Measurements from ENCODE around the gene PAK5.

The PAK5 gene

DNA sequence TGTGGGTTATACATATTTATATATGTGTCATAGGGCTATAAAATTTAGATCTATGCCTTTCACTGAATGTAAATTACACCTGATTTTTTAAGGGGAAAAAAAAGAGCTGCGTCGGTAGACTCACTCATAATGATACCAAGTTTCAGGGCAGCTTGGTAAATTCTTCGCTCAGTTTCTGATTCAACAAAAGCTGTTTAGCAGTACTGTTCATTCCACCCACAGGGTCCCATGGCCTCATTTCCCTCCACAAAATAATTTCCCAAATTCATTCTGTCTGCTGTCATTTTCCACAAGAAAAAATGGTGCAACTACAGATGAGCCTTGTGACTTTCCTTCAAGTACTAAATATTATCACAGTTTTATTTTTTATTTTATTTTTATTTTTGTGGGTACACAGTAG lies 63.7 kb downstream of the PAK5 start:
- Histone ChIP-seq H3K4me1 (ENCODE audit: insufficient read depth, poor library complexity, severe bottlenecking) (no peaks in the 10 kb centered on the region), H3K9me3 (ENCODE audit: severe bottlenecking) (no peaks in the 10 kb centered on the region), H3K27ac (ENCODE audit: poor library complexity, severe bottlenecking) (no peak overlapping the region), H3K4me3 (ENCODE audit: severe bottlenecking) (no peak overlapping the region), H3K36me3 (ENCODE audit: low read depth) (no peaks in the 10 kb centered on the region), H3K27me3 (ENCODE audit: insufficient read depth, poor library complexity, severe bottlenecking) (no peaks in the 10 kb centered on the region)
- TF ChIP-seq, protein P1, sequence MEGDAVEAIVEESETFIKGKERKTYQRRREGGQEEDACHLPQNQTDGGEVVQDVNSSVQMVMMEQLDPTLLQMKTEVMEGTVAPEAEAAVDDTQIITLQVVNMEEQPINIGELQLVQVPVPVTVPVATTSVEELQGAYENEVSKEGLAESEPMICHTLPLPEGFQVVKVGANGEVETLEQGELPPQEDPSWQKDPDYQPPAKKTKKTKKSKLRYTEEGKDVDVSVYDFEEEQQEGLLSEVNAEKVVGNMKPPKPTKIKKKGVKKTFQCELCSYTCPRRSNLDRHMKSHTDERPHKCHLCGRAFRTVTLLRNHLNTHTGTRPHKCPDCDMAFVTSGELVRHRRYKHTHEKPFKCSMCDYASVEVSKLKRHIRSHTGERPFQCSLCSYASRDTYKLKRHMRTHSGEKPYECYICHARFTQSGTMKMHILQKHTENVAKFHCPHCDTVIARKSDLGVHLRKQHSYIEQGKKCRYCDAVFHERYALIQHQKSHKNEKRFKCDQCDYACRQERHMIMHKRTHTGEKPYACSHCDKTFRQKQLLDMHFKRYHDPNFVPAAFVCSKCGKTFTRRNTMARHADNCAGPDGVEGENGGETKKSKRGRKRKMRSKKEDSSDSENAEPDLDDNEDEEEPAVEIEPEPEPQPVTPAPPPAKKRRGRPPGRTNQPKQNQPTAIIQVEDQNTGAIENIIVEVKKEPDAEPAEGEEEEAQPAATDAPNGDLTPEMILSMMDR (IDR thresholded peaks at IDR 0.05; ENCODE audit: poor library complexity, severe bottlenecking) = no peak
- ATAC-seq (ENCODE audit: low read depth) = no peak
- no peak for DNase-seq (ENCODE audit: low spot score)

DNA sequence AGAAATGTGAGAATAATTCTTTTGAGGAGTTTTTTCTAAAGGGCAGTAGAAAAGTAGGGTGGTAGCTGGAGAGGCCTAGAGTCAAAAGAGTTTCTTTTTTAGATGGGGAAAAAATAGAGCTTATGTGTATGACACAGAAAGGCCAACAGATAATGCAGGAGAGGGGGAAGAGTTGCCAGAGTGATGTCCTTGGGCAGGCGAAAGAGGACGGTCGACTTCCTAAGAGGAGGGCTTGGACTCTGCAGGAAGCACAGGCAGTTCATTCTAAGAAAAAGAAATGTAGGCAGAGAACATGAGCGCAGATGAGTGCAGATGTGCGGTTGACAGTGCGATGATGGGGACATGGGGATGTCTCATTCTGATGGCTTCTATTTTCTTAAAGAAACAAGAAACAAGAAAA lies 68.9 kb downstream of the PAK5 start:
- DNase-seq (ENCODE audit: low spot score) = no peak
- Histone ChIP-seq H3K4me3 (ENCODE audit: severe bottlenecking) (no peak overlapping the region), H3K9me3 (ENCODE audit: severe bottlenecking) (no peaks in the 10 kb centered on the region), H3K27ac (ENCODE audit: poor library complexity, severe bottlenecking) (no peak overlapping the region), H3K4me1 (ENCODE audit: insufficient read depth, poor library complexity, severe bottlenecking) (no peaks in the 10 kb centered on the region), H3K27me3 (ENCODE audit: insufficient read depth, poor library complexity, severe bottlenecking) (no peaks in the 10 kb centered on the region), H3K36me3 (ENCODE audit: low read depth) (no peaks in the 10 kb centered on the region)
- TF ChIP-seq, protein P1 (IDR thresholded peaks at IDR 0.05; ENCODE audit: poor library complexity, severe bottlenecking) = no peak
- no peak for ATAC-seq (ENCODE audit: low read depth)

DNA sequence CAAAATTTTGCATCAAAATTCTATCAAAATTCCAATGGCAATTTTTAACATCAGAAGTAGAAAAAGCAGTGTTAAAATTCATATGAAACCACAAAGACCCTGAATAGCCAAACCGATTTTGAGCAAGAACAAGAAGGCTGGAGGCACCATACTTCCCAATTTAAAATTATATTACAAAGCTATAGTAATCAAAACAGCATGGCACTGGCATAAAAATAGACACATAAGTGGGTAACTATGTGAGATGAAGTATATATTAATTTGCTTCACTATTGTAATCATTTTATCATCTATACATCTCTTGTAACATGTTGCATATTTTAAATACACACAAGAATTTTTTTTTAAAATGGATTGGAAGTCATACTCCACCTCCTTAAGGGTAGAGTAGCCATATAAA lies 77.4 kb downstream of the PAK5 start:
- no peak overlapping the region for H3K4me3 ChIP-seq (ENCODE audit: severe bottlenecking)
- H3K36me3 ChIP-seq (ENCODE audit: low read depth) = no peaks in the 10 kb centered on the region
- H3K9me3 ChIP-seq (ENCODE audit: severe bottlenecking) = no peaks in the 10 kb centered on the region
- H3K27ac ChIP-seq (ENCODE audit: poor library complexity, severe bottlenecking) = no peak overlapping the region
- DNase-seq (ENCODE audit: low spot score) = no peak
- ATAC-seq (ENCODE audit: low read depth) = no peak
- TF ChIP-seq, protein P1 (IDR thresholded peaks at IDR 0.05; ENCODE audit: poor library complexity, severe bottlenecking) = no peak
- H3K27me3 ChIP-seq (ENCODE audit: insufficient read depth, poor library complexity, severe bottlenecking) = no peaks in the 10 kb centered on the region
- no peaks in the 10 kb centered on the region for H3K4me1 ChIP-seq (ENCODE audit: insufficient read depth, poor library complexity, severe bottlenecking)

DNA sequence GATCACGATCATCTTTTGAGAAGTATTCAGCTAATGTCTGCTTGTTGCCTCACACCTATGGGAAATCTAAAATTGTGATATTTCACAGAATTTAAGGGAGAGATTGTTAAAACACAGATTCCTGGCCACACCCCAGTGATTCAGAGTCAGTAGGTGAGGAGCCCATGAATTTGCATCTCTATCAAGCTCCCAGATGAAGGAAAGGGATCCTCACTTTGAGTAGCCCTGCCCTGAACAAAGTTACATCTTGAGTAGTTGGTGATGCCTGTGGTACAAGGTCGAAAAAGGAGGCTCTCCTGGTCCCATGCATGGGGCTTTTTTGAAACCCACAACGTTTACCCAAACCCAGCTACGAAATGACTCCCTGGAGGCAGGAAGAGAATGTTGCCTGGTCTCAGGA lies 79.5 kb downstream of the PAK5 start:
- Histone ChIP-seq H3K27ac (ENCODE audit: poor library complexity, severe bottlenecking) (no peak overlapping the region), H3K9me3 (ENCODE audit: severe bottlenecking) (no peaks in the 10 kb centered on the region), H3K27me3 (ENCODE audit: insufficient read depth, poor library complexity, severe bottlenecking) (peaks cover 8% of the 10 kb centered on the region), H3K36me3 (ENCODE audit: low read depth) (no peaks in the 10 kb centered on the region), H3K4me3 (ENCODE audit: severe bottlenecking) (no peak overlapping the region), H3K4me1 (ENCODE audit: insufficient read depth, poor library complexity, severe bottlenecking) (no peaks in the 10 kb centered on the region)
- ATAC-seq (ENCODE audit: low read depth) (no peak), DNase-seq (ENCODE audit: low spot score) (no peak)
- TF ChIP-seq, protein P1 (IDR thresholded peaks at IDR 0.05; ENCODE audit: poor library complexity, severe bottlenecking) = no peak

DNA sequence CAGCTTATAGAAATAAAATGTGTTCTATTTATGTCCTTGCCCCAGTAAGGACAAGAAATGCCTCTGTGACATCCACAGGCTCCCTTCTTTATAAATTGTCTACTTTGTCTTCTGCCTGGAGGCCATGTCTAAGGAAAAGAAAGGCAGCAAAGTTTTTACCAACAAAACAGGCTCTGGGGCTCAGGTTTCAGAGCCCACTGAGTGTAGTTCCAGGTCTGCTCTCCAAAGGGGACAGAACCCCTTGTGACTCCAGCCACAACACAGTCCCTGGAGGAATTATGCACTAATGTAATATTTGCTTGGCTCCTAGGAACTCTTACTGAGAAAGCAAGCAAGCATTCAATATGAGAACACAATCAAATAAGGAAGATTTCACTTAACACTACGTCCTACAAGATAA lies 80.1 kb downstream of the PAK5 start:
- ATAC-seq (ENCODE audit: low read depth) (no peak), DNase-seq (ENCODE audit: low spot score) (no peak)
- no peaks in the 10 kb centered on the region for H3K9me3 ChIP-seq (ENCODE audit: severe bottlenecking)
- TF ChIP-seq, protein P1 (IDR thresholded peaks at IDR 0.05; ENCODE audit: poor library complexity, severe bottlenecking) = no peak
- H3K27me3 ChIP-seq (ENCODE audit: insufficient read depth, poor library complexity, severe bottlenecking) = peaks cover 8% of the 10 kb centered on the region
- no peak overlapping the region for H3K27ac ChIP-seq (ENCODE audit: poor library complexity, severe bottlenecking)
- H3K4me3 ChIP-seq (ENCODE audit: severe bottlenecking) = no peak overlapping the region
- H3K36me3 ChIP-seq (ENCODE audit: low read depth) = no peaks in the 10 kb centered on the region
- no peaks in the 10 kb centered on the region for H3K4me1 ChIP-seq (ENCODE audit: insufficient read depth, poor library complexity, severe bottlenecking)
